ENCODE data around the gene NSMF.
A peak's percentile ranks its signal among the peaks of the same experiment; 100 is the strongest.

Gene NSMF

DNA sequence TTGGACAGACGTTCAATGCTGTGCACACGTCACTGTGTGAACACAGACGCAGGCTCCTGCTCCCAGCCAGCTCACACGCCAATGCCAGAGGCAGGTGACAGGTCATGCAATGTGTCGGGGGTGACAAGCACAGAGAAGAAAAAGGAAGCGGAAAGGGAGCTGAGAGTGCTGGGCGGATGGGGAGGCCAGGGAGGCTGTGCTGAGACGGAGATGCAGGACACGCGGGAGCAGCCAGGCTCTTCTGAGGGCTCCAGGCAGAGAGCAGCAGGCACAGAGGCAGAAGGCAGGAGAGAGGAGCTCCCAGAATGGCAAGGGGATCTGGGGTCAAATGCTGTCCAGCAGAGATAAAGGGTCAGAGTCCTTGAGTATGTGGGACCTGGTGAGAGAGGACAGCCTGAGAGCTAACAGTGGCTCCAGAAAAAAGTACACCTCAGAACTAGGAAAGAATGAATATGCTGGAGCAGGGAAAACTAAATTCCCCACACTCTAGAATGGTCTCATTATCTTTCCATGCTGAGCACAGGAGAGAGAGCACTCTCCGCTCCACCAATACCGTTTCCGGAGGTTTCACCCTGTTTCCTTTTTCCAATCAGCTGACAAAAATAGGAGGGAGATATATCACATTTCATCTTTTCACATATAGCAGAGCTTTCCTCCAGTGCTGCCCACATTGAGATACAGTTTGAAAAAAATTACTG, 32.8 kb upstream of the NSMF start:
- DNase-seq = no peak

DNA sequence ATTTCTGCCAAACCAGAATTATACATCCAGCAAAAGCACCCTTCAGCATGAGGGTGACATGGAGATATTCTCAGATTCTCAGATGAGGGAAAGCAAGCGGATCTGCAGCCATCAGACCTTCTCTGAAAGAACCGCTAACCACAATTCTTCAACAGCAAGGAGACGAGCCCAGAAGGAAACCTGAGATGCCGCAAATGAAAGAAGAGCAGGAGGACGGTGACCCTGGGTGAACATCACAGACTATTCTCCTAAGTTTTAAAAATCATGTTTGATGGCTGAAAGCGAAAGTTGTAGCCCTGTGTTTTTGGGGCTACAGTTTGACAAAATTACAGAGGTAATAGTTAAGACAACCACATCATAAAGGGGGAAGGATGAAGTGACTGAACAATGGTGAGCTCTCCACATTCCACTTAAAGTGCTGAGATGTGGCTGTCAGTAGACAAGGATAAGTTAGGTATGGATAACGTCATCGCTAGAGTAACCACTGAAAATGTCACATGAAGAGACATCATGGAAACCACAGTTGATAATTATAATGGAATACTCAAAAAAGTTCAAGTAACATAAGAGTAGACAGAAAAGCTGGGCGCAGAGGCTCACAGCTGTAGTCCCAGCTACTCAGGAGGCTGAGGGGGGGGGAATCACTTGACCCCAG, 31.5 kb upstream of the NSMF start:
- no peak for DNase-seq

DNA sequence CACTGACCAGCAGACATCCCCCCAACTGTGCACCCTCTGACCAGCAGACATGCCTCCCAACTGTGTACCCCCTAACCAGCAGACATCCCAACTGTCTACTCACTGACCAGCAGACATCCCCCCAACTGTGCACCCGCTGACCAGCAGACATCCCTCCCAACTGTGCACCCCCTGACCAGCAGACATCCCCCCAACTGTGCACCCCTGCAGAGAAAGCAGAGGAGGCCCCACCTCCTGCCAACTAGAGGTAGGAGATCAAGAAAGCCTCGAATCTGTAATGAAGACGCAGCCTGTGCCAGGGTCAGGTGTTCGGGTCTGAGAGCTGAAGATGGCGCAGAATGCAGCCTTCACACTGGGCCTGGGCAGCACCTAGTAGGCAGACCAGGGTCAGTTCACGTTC, 29.8 kb upstream of the NSMF start:
- no peak for DNase-seq

DNA sequence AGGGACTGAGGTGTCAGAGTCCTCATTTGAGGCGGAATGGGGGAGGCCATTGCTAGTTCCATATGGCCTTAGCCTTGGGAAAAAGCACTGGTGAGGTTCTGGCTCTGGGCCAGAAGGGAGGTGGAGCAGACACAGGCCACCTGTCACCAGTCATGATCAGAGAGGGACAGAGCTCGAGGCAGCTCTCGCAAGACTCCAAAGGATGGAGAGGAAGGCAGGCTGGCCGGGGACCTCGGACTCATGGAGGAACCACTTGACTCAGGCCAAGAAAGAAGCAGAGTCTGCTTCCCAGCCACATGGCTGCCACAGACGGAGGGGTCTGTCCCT, 29.2 kb upstream of the NSMF start:
- no peak for DNase-seq

DNA sequence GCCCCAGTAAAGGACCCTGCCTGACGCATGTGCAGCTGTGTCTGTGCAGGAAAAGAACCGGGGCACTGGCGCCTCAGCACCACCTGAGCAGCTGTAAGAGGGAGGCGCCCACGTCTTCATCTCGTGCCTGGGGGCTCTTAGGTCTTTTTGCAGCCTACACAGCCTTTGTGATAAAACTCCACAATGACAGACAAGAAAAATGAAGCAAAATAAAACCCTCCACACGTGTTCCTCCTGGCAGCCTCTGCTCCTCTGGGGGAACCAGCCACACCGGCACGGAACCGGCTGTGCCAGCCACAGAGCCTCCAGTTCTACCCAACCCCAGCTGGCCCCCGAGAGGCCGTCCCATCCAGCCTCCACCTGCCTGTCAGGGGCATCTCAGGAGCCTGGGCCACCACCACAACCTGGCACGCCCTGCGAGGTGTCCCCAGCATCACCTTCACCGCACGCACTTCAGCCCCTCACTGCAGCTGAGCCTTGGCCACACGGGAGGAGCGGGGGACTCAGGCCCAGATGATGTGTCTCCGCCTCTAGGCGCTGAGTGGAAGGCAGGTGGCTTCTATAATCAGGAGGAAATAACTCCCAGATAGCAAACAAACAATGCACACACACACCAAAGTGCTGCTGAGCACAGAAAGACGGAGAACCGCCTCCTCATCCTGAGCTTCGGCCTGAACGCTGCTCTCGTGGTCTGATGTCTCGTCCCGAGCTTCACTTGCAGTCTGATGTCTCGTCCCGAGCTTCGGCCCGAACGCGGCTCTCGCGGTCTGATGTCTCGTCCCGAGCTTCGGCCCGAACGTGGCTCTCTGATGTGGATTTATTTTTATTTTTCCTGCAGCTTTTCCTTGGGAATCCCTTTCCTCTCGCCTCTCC, 28.6 kb upstream of the NSMF start:
- no peak for DNase-seq

DNA sequence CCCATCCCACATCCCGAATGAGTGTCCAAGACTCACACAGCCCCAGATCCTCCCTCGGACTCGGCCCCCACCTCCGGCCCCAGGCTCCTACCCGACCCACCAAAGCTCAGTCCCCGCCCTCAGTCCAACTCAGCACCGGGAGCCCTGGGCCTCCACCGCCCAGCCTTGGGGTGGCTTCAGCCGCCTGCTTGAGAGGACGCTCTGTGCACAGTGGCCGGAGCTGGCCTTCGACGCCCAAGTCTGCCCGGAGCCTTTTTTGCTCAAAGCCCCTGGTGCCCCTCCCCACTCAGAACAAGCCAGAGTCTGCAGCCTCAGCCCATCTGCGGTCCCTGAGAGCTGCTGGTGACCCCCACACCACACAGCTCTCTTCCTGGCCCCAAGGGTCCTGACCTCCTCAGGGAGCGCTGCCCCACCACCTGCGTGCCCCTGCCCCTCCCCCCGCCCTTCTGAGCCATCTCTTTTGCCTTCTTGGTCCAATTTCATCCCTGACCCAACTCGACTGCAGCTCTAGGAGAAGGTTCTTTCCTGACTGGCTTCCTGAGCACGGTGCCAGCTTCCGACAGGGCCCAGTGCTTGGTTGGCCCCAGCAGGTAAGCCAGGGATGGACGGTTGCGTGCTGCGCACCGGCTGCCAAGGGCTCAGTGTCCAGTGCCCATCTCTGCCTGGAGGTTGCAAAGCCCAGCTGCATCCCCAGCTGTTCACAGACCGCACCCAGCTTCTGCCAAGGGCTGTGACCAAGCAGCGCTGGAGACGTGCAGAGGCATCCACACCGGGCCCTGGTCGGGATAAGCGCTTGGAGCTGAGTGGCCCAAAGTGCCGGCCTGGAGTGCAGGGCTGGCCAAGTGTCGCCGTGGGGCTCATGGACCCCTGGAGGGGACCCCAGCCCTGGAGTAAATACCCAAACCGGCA, 27.7 kb upstream of the NSMF start:
- no peak for DNase-seq

DNA sequence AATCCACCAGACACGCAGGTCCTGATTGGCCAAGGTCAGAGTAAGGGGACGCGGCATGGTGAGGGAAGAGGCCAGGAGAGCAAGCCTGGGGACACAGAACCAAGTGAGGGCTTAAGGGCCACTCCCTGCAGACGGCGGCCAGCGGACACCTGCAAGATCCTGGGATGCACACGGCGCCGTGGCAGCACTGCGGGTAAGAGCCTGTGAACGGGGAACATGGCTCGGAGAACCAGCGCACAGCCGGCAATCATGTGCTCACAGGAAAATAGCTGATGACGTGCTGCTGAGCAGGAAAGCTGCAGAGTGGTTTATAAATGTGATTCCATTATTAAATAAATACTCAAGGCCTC, 27.0 kb upstream of the NSMF start:
- no peak for DNase-seq

DNA sequence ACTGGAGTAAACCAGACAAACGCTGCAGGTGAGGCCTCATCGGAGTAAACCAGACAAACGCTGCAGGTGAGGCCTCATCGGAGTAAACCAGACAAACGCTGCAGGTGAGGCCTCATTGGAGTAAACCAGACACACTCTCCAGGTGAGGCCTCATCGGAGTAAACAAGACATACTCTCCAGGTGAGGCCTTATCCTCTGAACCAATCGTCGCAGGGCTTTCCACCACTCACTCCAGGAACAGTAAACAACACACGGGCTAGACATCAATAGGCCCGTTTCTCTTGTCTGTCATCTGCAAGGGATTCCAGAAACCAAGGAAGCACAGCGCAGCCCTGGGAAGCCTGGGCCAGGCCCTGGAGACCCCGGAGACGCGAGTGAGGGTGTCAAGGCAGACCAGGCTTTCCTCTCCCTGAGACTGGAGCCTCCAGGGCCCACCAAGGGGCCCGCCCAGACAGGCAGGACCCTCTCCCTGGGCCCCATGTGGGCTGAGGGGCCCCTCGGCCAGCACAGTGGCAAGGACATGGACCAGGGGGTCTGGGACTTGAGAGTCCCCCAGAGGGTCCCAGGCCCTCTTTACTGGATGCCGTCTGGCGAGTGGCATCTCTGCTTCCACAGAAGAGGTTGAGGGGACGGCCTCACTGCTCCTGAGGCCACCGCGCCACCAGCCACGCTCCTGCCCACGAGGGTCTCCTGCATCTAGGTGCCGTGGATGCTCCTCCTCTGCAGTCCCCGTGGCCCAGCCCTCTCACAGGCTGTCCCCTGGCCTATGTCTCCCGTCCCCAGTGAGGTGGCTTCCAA, 26.4 kb upstream of the NSMF start:
- DNase-seq = no peak

DNA sequence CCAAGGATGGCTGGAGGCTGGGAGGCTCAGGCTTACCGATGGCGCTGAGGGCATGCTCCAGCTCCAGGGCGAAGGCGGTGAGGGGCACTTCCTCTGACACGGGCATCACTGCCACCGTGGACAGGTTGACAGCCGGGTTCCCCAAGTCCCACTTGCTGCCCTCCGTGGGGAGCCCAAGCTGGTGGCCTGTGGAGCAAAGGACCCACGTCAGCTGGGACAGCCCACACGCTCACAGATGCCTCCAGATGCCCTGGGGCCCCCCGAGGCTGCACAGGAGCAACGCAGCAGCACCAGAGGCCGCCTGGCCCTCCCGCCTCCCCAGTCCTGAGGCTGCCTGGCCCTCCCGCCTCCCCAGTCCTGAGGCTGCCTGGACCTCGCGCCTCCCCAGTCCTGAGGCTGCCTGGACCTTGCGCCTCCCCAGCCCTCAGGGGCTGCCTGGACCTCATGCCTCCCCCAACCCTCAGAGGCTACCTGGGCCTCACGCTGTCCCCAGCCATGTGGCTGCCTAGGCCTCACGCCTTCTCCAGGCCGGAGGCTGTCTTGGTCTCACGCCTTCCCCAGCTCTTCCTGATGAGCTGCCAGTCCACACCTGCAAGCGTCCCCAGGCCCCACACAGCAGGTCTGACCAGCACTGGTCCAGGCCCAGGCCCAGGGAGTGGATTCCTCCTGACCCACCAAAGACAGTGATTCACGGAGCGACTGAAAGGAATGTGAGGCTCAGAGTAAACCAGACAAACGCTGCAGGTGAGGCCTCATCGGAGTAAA, 25.6 kb upstream of the NSMF start:
- DNase-seq = no peak

DNA sequence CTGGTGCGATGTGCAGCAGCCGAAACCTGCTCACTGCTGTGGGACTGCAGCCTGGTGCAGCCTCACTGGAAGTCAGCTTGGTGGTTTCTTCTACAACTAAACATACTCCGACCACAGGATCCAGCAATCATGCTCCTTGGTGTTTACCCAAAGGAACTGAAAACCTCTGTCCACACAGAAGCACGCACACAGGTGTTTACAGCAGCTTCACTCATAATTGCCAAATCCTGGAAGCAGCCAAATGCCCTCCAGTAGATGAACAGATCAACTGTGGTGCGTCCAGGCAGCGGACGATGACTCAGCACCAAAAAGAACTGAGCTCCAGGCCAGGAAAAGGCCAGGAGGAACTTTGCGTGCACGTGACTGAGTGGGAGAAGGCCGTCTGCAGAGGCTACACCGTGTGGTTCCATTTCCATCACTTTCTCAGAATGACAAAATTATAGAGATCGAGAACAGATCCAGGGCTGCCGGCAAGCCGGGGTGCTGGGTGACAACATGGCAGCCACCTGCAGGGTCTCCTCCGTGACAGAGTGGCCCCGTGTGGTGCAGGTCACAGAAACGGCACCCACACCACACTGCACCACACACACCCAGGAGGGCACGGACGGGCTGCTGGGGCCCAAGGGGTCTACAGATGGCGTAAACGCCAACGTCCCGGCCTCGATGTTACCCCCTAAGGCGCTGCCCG, 23.1 kb upstream of the NSMF start:
- peak; percentile 83 to 85 for DNase-seq

DNA sequence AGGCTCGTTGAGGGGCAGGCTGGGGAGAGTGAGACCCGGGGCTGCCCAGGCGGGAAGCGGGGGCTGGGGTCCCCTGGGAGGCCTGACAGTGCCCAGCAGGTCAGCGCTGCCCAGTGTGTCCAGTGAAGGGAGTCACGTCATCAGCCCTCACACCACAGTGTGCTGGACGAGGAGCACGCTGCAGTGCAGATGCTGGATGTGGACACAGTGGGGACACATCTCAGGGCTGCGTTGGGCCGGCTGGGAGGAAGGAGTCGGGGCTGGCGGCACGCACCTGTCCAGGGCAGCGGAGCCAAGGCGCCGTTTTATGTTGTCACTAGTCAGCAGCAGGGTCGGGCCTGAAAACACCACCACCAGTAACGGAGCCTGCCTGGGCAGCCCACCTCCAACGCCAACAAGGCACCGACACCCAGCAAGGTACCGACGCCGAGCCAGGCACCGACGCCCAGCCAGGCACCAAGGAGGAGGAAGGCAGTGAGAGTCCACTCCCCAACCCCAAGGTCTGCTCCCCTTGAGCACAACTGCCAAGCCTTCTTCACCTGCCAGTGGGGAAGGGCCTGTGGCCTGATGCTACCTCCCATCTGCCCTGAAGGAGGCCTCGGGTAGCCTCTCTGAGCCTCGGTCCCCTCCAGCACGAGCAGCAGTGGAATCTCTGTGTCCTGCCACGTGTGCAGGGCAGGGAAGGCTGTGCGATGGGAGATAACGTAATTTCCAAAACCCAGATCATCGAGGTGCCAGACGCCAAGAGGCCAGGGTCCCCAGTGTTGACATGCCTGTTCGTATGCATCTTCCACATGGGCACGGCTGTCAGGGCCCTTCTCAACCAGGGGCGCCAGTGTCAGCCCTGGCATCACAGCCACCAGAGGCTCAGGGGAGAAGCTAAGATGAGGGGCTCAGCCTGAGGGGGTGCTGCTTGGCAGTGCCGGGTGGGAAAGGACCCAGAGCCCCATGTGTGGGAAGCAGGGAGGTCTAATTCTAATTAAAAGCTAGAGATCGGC, 21.9 kb upstream of the NSMF start:
- DNase-seq = no peak

DNA sequence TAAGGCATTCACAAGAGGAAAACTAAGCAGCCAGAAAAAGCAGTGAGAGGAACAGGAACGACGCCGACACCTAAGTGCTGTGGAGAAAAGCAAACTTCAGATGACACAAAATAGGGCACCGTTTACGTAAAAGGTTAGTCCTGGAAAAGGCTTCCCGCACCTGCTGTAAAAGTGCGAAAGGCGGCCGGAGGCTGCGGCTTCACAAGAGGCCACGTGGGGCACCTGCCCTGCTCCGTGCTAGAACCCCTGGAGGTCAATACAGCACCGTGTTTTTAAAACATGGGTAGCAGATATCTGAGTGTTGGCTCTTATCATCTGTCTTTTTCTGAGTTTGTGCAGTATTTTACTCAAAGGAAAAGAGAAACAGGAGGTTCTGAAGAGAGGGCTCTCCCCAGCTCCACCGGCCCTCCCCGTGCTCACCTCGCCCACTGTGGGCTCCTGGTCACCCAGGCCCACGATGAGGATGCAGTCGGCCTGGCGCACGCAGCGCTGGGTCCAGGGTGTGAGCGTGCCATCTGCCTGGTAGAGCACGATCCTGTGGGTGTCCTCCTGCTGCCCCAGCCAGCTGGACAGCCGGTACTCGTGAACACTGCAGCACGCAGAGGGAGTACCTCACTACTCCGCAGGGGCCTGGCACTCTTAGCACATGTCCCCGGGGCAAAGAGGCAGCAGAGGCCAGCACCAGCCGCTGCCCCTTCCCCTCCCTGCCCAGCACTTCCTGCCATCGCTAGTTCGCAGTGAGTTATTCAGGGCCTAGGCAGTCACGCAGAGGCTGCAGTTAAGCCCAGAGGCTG, 21.0 kb upstream of the NSMF start:
- DNase-seq = no peak

DNA sequence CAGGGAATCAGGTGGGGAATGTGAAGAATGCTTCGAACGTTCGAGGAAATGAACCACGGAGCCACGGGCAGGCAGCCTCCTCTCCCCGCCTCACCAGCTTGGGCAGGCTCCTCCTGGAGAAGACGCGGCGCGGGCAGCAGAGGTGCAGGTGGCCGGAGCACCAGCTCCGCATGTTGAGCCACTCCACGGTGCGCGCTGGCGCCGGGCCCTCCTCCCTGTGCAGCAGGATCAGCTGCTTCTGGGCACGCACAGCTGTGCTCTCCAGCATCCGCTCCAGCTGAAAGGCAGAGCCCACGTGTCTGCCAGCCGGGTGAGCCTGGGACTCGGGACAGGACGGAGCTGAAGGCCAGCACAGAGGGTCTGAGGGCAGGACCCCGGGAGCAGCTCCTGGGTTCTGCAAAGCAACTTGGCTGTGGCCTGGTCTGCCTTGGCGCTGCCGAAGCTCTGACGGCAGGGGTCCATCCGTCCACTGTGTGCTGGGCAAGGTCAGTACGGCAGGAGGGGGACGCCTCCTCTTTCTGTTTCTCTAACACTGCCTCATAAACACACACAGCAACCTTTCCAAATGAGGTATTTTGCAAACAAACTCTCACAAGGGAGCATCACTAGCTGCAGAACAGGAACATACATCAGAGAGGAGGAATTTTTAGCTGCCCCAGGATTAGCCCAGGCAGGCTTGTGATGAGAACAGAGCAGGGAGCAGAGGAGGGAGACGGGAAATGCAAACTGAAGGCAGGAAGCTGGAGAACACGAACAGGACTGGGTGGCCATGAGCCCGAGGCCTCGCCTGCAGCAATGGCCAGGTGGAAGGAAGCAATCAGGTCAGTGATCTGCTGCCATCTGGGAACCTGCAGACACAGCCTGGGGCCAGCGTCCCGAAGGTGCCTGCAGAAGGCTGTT, 20.1 kb upstream of the NSMF start:
- no peak for DNase-seq

DNA sequence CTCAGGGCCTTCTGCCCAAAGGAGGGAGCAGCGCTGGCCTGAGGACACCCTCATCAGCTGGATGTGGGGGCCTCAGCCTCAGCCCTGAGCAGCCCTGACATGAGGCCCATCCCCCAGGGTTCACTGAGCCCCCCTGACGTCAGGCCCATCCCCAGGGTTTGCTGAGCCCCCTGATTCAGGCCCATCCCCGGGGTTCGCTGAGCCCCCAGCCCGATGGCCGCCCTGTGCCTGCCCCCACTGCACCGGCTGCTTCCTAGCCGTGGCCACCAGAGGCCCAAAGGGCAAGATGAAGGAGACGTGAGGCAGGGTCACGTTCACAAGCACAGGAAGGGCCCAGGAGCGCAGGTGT, 19.5 kb upstream of the NSMF start:
- no peak for DNase-seq

DNA sequence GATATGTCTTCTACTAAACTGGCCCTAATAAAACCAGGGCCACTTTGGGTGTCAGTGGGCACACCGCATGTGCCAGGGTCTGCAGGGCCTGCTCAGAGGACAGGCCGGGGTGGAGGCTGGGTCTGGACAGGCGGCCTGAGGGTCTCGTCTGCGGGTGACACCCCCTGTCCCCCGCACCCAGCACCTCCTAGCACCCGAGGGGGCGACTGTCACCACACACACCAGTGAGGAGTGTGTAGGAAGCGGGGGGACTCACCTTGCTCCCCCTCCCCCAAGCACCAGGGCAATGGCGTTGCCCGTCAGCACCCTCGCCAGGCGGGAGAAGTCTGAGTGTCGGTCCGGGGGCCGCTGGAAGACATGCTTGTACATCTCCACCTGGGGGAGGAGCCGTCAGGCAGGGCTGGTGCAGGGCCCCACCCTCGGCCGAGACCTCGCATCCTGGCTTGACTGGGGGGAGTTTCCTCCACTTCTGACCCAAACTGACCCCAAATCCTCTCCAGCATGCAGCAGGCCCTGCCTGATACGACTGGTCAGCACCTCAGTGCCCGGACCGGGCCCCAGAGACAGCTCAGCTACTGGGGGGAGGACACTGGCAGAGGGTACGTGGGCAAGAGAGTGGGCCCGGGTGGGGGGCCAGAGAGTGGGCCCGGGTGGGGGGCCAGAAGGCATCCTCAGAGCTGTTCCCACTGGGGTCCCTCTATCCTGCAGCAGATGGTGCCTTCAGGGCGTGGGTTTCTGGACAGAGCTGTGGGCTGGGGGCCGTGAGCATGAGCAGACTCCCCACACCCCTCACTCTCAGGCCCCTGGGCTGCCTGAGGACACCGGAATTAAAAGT, 18.9 kb upstream of the NSMF start:
- no peak for DNase-seq

DNA sequence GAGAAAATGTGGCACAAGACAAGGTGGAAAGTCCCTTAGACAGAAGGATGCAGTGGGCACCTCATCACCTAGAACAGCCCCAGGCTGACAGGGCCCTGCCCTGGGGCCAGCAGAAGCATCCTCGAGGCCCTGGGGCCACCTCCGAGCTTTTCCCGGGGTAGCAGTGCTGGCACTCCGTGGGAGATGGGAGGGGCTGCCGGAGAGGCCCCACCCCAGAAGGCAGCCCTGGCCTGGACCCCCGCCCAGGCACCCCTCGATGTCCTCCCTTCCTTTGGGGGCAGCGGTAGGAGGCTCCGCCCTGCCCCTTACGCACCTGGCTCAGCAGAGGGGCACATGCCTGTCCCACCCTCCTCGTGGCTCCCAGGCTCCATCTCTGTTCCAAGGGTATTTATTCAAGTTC, 17.7 kb upstream of the NSMF start:
- DNase-seq = no peak

DNA sequence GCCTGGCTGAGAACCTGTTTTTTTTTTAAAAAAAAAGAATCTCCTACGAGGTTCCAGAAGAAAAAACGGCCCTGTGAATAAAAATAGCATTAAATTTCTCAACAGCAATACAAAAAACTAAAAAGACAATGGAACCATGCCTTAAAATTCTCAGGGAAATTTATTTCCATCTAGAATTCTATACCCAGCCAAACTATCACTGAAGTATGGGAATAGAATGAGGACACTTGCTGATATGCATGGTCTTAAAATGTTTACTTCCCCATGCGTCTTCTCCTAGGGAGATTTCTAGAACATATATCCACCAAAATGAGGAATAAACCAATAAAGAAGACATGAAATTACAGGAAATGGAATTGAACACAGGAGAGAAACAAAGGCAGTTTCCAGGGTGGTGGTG, 16.5 kb upstream of the NSMF start:
- DNase-seq = no peak

All from inflammatory macrophage treated with lipopolysaccharide for 1 hour (primary cell).